PC-9 (cell line): Measurements from ENCODE around the gene HLCS. TPM values are rescaled to one million over a fixed set of nuclear protein-coding genes. Genes with fewer than 3 reads are reported as not detected.

Experiments used
- BruUV-seq: library from RNA; stranded (reverse); fragments of 400-500 nt; replicated peaks from 2 replicates; lab custom pipeline; 2021; lab: Mats Ljungman, UMichigan
- CTCF ChIA-PET: fragments of 300-600 bp; sonication (Branson Sonifier 250); formaldehyde crosslinking; loops from one replicate; lab custom pipeline; 2022; ENCODE audit warnings: antibody characterized with exemption; lab: Charles Lee
- POLR2A ChIA-PET: fragments of 300-600 bp; sonication (Branson Sonifier 250); formaldehyde crosslinking; loops from one replicate; lab custom pipeline; 2022; ENCODE audit warnings: antibody characterized with exemption; ENCODE audit not compliant: unreplicated experiment; lab: Charles Lee
- DNase-seq, 2 experiments: peaks; one replicate each; pipeline versions ENCODE4 v3.0.0 to v3.0.0-alpha.2; 2015 to 2022; ENCODE audit warnings: mixed read lengths in 1 of 2
- H2AFZ ChIP-seq: fragments of 200-600 bp; sonication (generic); 2 replicates; pipeline ENCODE4 v1.8.1; 2017; ENCODE audit warnings: antibody characterized with exemption
- H3F3A ChIP-seq: fragments of 200-600 bp; sonication (generic); 2 replicates; pipeline ENCODE4 v1.8.1; 2017; ENCODE audit warnings: antibody characterized with exemption, mild to moderate bottlenecking, low read depth; ENCODE audit not compliant: insufficient read depth
- H3K27ac ChIP-seq: fragments of 200-600 bp; sonication (generic); 2 replicates; pipeline ENCODE4 v1.6.1; 2016; ENCODE audit warnings: mixed run types
- H3K27me3 ChIP-seq: fragments of 200-600 bp; sonication (generic); 2 replicates; pipeline ENCODE4 v1.6.1; 2016; ENCODE audit warnings: low read depth, mixed run types; ENCODE audit not compliant: insufficient read depth
- H3K36me3 ChIP-seq: fragments of 200-600 bp; sonication (generic); 2 replicates; pipeline ENCODE4 v1.6.1; 2016; ENCODE audit warnings: low read depth, mixed run types
- H3K4me1 ChIP-seq: fragments of 200-600 bp; sonication (generic); replicated peaks from 2 replicates; pipeline ENCODE4 v1.6.1; 2016; ENCODE audit warnings: mixed run types; ENCODE audit not compliant: insufficient read depth
- H3K4me2 ChIP-seq: fragments of 200-600 bp; sonication (generic); 2 replicates; pipeline ENCODE4 v1.6.1; 2017; ENCODE audit warnings: mixed run types
- H3K4me3 ChIP-seq: fragments of 200-600 bp; sonication (generic); 2 replicates; pipeline ENCODE4 v1.6.1; 2016; ENCODE audit warnings: mixed run types
- H3K79me2 ChIP-seq: fragments of 200-600 bp; sonication (generic); 2 replicates; pipeline ENCODE4 v1.6.1; 2017; ENCODE audit warnings: low read depth, mixed run types
- H3K9me2 ChIP-seq: fragments of 200-600 bp; sonication (generic); 2 replicates; pipeline ENCODE4 v1.8.1; 2017; ENCODE audit warnings: mild to moderate bottlenecking; ENCODE audit not compliant: insufficient read depth
- H3K9me3 ChIP-seq: fragments of 200-600 bp; sonication (generic); 2 replicates; pipeline ENCODE4 v1.8.1; 2016; ENCODE audit warnings: low read depth; ENCODE audit not compliant: insufficient read depth
- H4K20me1 ChIP-seq: fragments of 200-600 bp; sonication (generic); 2 replicates; pipeline ENCODE4 v1.8.1; 2017; ENCODE audit not compliant: insufficient read depth
- EZH2 ChIP-seq: fragments of 200-600 bp; sonication (generic); IDR thresholded peaks from 2 replicates; pipeline ENCODE4 v1.8.0; 2017; ENCODE audit warnings: antibody characterized with exemption, low read depth
- intact Hi-C: fragments of 100-400 bp; cut with micrococcal nuclease; formaldehyde crosslinking; loops from one replicate; pipeline ENCODE4 v1.10.0; 2022; ENCODE audit not compliant: unreplicated experiment
- total RNA-seq: library from RNA; stranded (reverse); gene quantifications from 2 replicates; pipeline ENCODE4 v1.2.3, GENCODE V29; 2021
- TF ChIP-seq, protein P1 (sequence below): fragments of 200-600 bp; sonication (generic); conservative IDR thresholded peaks from 2 replicates; pipeline ENCODE4 v1.6.1; 2017; ENCODE audit warnings: mixed run types, antibody characterized with exemption, mild to moderate bottlenecking, moderate library complexity

HLCS gene
- total RNA-seq, 1 experiment from 2014 or later, result 21.6 TPM

DNA sequence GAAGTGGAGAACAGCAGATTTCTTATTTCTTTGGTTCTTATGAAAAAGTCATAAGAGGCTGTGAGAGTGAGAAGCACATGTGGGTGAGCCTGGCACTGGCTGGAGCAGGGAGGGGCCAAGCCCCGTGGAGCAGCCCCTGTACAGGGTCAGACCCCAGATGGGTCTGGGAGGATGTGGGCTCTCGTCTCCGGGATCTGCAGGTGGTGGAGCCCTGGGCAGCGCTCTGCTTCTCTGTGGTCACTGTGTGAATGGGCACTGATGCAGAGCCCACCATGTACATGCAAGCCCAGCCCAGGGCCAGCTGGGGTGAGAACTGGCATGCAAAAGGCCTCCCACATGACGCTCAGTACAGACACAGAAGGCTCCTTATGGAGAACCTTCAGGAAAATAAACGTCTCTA lies 200.0 kb downstream of the HLCS start:
- CTCF ChIA-PET, result no interaction called here
- Histone ChIP-seq H4K20me1 (no peaks in the 10 kb centered on the region), H3K9me3 (no peaks in the 10 kb centered on the region), H3F3A (no peaks in the 10 kb centered on the region), H3K4me1 (no peaks in the 10 kb centered on the region), H3K4me3 (no peak overlapping the region), H3K27me3 (no peaks in the 10 kb centered on the region), H3K79me2 (no peaks in the 10 kb centered on the region), H3K4me2 (no peak overlapping the region), H3K36me3 (no peaks in the 10 kb centered on the region), H2AFZ (no peak overlapping the region), H3K27ac (no peak overlapping the region), H3K9me2 (no peaks in the 10 kb centered on the region)
- TF ChIP-seq, protein P1, sequence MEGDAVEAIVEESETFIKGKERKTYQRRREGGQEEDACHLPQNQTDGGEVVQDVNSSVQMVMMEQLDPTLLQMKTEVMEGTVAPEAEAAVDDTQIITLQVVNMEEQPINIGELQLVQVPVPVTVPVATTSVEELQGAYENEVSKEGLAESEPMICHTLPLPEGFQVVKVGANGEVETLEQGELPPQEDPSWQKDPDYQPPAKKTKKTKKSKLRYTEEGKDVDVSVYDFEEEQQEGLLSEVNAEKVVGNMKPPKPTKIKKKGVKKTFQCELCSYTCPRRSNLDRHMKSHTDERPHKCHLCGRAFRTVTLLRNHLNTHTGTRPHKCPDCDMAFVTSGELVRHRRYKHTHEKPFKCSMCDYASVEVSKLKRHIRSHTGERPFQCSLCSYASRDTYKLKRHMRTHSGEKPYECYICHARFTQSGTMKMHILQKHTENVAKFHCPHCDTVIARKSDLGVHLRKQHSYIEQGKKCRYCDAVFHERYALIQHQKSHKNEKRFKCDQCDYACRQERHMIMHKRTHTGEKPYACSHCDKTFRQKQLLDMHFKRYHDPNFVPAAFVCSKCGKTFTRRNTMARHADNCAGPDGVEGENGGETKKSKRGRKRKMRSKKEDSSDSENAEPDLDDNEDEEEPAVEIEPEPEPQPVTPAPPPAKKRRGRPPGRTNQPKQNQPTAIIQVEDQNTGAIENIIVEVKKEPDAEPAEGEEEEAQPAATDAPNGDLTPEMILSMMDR, result no peak
- TF ChIP-seq EZH2, result no peak
- no peak for DNase-seq
- POLR2A ChIA-PET, result no interaction called here
- no TSS peak for BruUV-seq
- intact Hi-C loops, result no loop called here

DNA sequence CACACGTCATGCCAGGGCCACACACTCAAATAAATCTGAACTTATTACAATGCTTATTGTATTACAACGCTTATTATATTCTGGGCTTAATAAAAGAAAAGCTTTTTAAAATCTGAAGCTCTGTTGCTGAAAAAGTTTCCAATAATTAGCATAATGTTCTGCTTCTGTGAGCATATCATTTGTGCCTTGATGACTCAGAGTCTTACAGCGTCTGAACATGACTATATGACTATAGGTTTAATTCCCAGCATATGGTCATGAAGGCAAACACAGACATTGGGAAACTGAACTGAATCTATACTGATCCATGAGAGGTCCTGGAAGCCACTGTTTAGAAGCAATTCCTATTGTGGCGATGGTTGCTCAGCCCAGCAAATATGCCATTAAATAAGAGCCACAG lies 201.2 kb downstream of the HLCS start:
- Histone ChIP-seq H3F3A (no peaks in the 10 kb centered on the region), H3K27ac (no peak overlapping the region), H3K4me1 (no peaks in the 10 kb centered on the region), H3K9me3 (no peaks in the 10 kb centered on the region), H2AFZ (no peak overlapping the region), H3K36me3 (no peaks in the 10 kb centered on the region), H3K4me2 (no peak overlapping the region), H3K9me2 (no peaks in the 10 kb centered on the region), H3K79me2 (no peaks in the 10 kb centered on the region), H3K4me3 (no peak overlapping the region), H4K20me1 (no peaks in the 10 kb centered on the region), H3K27me3 (no peaks in the 10 kb centered on the region)
- intact Hi-C loops, result no loop called here
- CTCF ChIA-PET, result no interaction called here
- POLR2A ChIA-PET, result no interaction called here
- no peak for TF ChIP-seq EZH2
- TF ChIP-seq, protein P1, result no peak
- no peak for DNase-seq
- no TSS peak for BruUV-seq

DNA sequence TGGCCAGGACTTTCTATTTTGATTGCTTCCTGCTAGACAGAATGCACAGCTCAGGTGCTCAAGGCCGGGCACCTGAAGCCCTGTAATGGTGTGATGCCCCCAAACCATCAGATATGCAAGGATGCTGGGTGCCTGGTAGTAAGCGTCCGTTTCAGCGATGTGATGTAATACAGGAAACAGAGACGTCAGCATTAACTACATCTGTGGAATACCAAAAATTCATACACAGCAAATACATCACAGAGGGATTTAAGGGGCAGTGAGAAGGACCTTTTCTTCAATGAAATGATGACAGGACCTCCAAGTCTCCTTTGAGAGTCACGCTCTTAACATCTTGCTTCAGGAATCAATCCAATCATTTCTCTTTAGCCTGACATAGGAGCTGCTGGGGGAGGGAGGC lies 203.2 kb downstream of the HLCS start:
- Histone ChIP-seq H3K4me3 (no peak overlapping the region), H3F3A (no peaks in the 10 kb centered on the region), H3K27me3 (no peaks in the 10 kb centered on the region), H3K9me3 (no peaks in the 10 kb centered on the region), H3K27ac (no peak overlapping the region), H3K79me2 (no peaks in the 10 kb centered on the region), H4K20me1 (no peaks in the 10 kb centered on the region), H3K4me2 (no peak overlapping the region), H3K9me2 (no peaks in the 10 kb centered on the region), H3K36me3 (no peaks in the 10 kb centered on the region), H3K4me1 (no peaks in the 10 kb centered on the region), H2AFZ (no peak overlapping the region)
- POLR2A ChIA-PET, result no interaction called here
- no TSS peak for BruUV-seq
- DNase-seq, result no peak
- intact Hi-C loops, result no loop called here
- CTCF ChIA-PET, result no interaction called here
- TF ChIP-seq, protein P1, result no peak
- no peak for TF ChIP-seq EZH2
